ENCODE results near the gene UCHL5.

The UCHL5 gene

DNA sequence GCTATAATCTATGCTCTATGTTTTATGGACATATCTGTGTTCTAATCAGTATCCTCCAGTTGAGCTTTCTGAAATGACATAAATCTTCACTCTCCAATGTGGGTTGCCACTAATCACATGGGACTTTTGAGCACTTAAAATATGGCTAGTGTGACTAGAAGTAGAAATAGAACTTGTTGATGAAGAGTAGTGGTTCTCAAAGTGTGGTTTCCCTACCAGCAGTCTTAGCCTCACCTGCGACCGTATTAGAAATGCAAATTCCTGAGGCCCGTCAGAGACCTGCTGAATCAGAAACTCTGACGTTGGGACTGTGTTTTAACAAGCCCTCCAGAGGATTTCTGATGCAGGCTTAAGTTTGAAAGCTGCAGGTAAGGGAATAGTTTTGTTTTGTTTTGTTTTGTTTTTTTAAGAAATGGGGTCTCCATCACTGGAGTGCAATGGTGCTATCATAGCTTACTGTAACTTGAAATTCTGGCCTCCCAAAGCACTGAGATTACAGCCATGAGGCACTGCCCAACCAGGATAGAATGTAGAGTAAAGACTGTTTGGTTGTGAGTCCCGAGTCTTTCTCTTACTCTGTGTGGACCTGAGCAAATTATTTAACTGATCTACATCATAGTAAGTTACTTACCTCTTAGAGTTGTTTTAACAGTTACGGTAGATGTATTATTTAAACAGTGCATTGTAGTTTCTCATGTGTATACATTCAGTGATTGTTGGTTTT, 24.4 kb upstream of the UCHL5 start:
- no peak for TF ChIP-seq GATA2 (IDR thresholded peaks at IDR 0.05; ENCODE audit: low read depth, low read length)
- TF ChIP-seq GATA3 (IDR thresholded peaks at IDR 0.05; ENCODE audit: low read depth, low read length), result no peak

DNA sequence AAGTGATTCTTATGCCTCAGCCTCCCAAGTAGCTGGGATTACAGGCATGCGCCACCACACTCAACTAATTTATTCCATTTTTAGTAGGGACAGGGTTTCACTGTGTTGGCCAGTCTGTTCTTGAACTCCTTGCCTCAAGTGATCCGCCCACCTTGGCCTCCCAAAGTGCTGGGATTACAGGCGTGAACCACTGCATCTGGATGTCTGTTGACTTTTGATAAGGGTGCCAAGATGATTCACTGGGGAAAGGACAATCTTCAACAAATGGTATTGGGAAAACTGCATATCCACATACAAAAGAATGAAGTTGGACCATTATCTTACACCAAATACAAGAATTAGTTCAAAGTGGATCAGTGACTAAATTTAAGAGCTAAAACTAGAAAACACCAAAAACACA, 20.0 kb upstream of the UCHL5 start:
- no peak for TF ChIP-seq GATA2 (IDR thresholded peaks at IDR 0.05; ENCODE audit: low read depth, low read length)
- no peak for TF ChIP-seq GATA3 (IDR thresholded peaks at IDR 0.05; ENCODE audit: low read depth, low read length)

DNA sequence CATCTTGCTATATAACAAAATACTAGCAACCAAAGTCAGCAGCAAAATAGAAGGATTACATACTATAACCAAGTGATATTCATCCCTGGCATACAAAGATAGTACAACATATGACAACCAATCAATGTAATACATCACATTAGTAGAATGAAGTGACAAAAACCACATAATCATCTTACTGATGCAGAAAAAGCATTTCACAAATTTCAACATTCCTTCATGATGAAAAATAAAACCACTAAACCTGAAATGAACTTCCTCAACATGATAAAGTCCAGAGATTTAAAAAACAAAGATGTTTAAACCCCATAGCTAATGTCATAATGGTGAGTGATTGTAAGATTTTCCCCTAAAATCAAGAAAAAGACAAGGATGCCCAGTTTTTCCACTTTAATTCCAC, 18.8 kb upstream of the UCHL5 start:
- TF ChIP-seq GATA2 (IDR thresholded peaks at IDR 0.05; ENCODE audit: low read depth, low read length) (no peak), GATA3 (IDR thresholded peaks at IDR 0.05; ENCODE audit: low read depth, low read length) (no peak)

DNA sequence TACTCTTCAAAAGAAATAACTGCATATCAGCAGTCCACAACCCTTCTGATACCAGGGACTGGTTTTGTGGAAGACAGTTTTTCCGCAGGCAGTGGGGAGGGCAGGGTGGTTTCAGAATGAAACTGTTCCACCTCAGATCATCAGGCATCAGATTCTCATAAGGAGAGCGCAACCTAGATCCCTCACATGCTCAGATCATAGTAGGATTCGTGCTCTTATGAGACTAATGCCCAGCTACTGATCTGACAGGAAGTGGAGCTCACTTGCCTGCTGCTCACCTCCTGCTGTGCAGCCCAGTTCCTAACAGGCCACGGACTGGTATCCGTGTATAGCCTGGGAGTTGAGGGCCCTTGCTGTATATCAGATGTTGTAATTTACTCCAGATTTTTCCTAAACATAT, 11.8 kb upstream of the UCHL5 start:
- TF ChIP-seq GATA3 (IDR thresholded peaks at IDR 0.05; ENCODE audit: low read depth, low read length), result no peak
- TF ChIP-seq GATA2 (IDR thresholded peaks at IDR 0.05; ENCODE audit: low read depth, low read length), result no peak

DNA sequence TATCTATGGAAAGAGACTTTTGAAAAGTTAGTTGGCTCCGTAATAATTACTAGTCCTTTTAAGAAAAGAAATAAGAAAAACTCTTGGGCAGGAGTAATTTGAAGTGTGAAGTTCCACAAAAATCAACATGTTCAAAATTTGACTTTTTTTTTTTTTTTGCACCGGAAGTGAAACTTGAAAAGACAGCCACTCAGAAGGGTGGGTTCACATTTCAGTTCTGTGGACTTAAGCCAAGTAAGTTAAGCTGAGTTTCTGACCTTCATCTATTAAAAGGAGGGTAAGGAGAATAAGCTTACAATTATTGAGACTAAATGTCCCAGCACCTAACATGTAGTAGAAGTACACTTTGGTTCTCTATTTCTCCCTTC, 11.2 kb upstream of the UCHL5 start:
- no peak for TF ChIP-seq GATA2 (IDR thresholded peaks at IDR 0.05; ENCODE audit: low read depth, low read length)
- TF ChIP-seq GATA3 (IDR thresholded peaks at IDR 0.05; ENCODE audit: low read depth, low read length), result no peak

DNA sequence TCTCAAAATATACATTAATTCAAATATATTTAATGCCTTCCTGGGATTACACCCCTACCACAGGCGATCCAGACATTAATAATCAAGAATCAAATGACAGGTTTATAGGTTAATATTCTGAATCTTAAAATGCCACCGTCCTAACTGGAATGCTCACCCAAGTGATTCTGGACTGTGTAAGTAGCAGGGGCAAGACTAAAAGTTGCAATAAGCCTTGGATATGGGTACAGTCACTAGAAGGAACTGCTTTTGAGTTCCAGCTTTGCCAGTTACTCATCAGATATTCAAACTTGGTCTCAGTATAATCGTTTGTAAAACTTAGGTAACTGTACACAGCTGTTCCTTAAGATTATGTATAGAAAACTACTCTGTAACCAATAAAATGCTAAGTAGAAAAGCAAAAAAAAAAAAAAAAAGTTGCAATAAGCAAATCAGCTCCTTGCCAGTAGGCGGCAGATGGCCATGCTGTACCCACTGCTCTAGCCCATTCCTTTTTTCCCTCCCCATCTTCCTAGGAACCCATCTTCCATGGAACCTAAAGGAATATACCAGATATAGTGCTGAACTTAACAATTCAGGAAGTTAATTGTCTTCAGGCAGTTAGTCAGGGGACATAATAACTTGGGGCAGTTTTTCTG, 10.7 kb upstream of the UCHL5 start:
- TF ChIP-seq GATA3 (IDR thresholded peaks at IDR 0.05; ENCODE audit: low read depth, low read length) (no peak), GATA2 (IDR thresholded peaks at IDR 0.05; ENCODE audit: low read depth, low read length) (no peak)

DNA sequence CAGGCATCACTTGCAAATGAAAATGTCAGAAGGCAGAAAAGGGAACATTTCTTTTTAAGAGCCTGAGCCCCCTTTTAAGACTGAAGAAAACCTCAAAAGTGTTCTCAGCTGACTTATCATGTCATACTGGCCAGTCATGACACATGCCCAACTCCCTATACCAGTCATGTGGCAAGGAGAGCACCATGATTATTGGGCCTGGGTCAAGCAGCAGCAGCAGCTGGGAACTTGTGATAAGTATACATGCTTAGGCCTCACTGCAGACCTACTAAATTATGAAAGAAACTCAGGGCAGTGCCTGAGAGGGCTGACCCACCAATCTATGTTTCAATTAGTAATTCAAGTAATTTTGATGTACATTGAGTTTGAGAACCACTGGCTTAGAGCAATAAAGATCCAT, 8.9 kb upstream of the UCHL5 start:
- no peak for TF ChIP-seq GATA2 (IDR thresholded peaks at IDR 0.05; ENCODE audit: low read depth, low read length)
- TF ChIP-seq GATA3 (IDR thresholded peaks at IDR 0.05; ENCODE audit: low read depth, low read length), result no peak

DNA sequence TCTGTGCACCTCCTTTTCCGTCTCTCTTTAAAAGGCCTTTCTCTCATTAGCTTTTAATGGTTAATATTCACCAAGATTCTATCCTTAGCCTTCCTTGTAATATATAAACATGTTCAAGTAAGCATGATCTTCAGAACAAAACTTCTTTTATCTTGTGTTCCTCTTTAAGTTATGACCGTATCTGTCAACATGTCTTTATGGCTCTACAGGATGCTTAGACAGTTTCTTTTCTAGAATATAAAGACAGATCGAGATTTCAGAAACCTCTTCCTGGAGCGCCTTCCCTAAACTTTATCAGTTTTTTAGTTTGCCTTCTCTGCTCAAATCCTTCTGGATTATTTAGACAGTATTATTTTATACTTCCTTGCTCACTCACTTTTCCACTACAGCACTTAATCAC, 7.4 kb upstream of the UCHL5 start:
- no peak for TF ChIP-seq GATA3 (IDR thresholded peaks at IDR 0.05; ENCODE audit: low read depth, low read length)
- no peak for TF ChIP-seq GATA2 (IDR thresholded peaks at IDR 0.05; ENCODE audit: low read depth, low read length)

DNA sequence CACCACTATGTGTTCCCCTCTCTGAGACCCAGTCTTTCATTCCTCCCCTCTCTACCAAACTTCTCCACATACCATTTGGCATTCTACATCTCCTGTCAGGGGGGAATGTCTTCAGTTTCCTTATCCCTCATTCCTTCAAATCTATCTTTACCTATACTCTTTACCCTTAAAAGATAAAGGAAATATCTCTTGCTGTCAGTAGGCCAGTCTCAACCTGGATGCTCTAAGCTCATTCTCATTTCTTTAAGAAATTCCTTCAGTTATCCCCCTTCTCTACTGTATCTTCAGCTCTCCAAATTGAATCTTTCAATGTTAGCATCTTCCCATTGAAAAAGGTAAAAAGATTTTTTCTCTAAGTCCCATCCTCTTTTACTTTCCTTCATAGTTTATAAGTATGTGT, 6.8 kb upstream of the UCHL5 start:
- TF ChIP-seq GATA2 (IDR thresholded peaks at IDR 0.05; ENCODE audit: low read depth, low read length) (no peak), GATA3 (IDR thresholded peaks at IDR 0.05; ENCODE audit: low read depth, low read length) (no peak)

DNA sequence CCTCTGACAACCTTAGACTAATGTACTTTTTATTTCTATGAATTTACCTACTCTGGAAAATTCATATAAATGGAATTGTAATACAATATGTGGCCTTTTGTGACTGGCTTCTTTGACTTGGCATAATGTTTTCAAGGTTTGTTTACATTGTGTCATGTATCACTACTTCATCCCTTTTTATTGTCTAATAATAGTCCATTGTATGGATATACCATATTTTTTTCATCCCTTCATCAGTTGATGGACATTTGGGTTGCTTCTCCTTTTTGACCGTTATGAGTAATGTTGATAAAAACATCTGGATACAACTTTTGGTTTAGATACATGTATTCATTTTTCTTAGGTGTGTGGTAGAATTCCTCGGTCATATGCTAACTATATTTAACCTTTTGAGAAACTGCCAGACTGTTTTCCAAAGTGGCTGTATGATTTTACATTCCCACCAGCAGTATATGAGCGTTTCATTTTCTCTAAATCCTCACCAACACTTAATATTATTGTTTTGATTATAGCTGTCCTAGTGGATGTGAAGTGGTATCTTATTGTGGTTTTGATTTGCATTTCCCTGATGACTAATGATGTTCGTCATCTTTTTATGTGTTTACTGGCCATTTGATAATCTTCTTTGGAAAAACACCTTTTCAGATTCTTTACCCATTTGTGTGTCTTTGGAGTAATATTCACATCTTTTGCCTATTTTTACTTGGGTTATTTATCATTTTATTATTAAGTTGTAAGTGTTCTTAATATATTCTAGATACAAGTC, 3.7 kb upstream of the UCHL5 start:
- TF ChIP-seq GATA3 (IDR thresholded peaks at IDR 0.05; ENCODE audit: low read depth, low read length) (no peak), GATA2 (IDR thresholded peaks at IDR 0.05; ENCODE audit: low read depth, low read length) (no peak)

DNA sequence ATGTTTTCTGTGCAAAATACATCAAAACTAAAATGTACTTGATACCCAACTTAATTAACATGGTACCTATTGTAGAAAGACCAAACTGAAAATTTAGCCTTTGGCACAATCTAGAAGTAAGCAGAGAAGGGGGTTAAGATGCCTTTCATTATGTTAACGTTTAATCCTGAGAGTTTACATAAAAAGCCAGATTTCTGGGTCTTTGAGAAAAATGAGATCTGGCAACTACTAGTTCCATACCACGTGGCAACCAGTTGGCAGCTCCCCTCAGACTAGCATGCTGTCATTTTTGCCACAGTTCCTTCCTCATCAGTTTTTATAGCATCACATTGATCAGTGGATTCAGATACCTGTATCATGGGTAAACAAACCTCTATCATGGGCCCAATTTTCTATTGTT, 1.8 kb upstream of the UCHL5 start:
- TF ChIP-seq GATA3 (IDR thresholded peaks at IDR 0.05; ENCODE audit: low read depth, low read length) (no peak), GATA2 (IDR thresholded peaks at IDR 0.05; ENCODE audit: low read depth, low read length) (no peak)

DNA sequence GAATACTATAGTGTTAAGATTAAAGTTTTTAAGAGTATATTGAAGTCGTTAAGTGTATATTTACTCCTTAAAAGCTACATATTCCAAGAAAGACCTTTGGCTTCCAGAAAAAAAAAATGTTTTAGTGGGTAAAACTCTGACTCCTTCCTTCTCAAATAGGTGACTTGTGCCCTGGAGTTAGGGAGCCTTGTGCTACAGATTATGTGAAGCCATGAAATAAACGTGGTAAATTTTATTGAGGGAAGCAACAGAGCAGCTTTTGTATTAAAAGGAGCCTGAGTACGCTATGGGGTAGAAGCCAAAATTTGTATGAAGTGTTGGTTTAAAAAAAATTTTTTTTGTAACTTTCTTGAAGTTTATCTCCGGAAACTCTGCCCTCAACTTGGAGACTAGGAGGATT, 1.2 kb upstream of the UCHL5 start:
- no peak for TF ChIP-seq GATA3 (IDR thresholded peaks at IDR 0.05; ENCODE audit: low read depth, low read length)

DNA sequence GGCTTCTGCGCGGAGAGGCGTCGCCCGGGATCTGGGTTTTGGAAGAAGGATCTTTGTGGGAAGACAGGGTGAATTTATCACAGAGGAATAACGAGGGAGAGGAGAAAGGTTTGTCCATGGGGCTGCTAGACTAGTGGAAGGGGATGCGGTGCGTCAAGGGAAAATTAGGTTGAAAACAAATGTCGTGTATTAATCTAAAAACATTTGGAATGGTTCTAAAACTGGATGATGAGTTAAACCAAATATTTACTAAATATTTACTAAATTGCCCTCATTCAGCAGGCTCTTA, 899 bp upstream of the UCHL5 start:
- TF ChIP-seq GATA3 (IDR thresholded peaks at IDR 0.05; ENCODE audit: low read depth, low read length) (no peak), GATA2 (IDR thresholded peaks at IDR 0.05; ENCODE audit: low read depth, low read length) (no peak)

DNA sequence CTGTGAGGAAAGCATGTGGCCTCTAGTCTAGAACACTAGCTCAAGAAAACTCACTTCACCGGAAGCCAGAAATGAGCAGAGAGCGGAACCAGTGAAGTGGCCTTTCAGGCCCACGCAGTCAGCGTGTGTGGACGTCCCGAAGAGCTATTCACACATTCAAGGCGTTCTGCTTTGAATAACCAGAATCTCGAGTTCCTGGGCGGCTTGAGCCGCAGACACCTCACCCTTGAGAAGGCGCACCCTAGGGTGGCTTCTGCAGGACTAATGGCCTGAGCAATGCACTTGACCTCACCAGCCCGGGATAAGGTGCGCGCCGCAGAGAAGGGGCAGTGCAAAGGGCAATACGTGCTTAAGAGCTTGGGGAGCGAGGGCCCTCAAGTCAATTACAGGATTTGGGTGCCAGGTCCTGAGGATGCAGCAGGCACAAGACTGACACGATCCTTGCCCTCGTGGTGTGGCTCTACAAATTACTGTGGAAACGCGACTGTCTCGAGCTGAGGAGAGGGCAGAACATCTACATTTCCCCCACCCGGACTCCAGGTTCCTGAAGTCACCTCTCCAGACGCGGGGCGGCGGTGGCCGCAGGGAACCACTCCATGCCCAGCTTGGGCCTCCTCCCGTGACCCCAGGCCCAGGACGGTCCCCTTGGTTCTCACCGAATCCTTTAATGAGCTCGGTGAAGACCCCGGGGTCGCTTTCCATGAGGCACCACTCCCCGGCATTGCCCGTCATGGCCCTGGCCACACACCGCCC, 455 bp downstream of the UCHL5 start:
- TF ChIP-seq GATA2 (IDR thresholded peaks at IDR 0.05; ENCODE audit: low read depth, low read length), result no peak
- TF ChIP-seq GATA3 (IDR thresholded peaks at IDR 0.05; ENCODE audit: low read depth, low read length), result no peak

Data from SH-SY5Y (cell line).